Activated T-helper 17 cell treated with anti-CD3 and anti-CD28 coated beads, Interleukin-2, amount 50 U/mL, for 72 hours (primary cell): ENCODE data around the gene BPIFA1. TPM values are rescaled to one million over a fixed set of nuclear protein-coding genes. Genes with fewer than 3 reads are reported as not detected.

ENCODE experiments used
- ATAC-seq: fragments of 150-1000 bp; cut with Tn5 transposase; replicated peaks from 2 replicates; pipeline ENCODE4 v1.10.0; 2021; ENCODE audit warnings: mild to moderate bottlenecking, moderate library complexity
- H3K27ac Mint-ChIP-seq: one replicate; pipeline ENCODE4 v1.8.0; 2022; ENCODE audit warnings: mixed read lengths
- H3K27me3 Mint-ChIP-seq: one replicate; pipeline ENCODE4 v1.8.0; 2022; ENCODE audit warnings: mixed read lengths
- H3K36me3 Mint-ChIP-seq: one replicate; pipeline ENCODE4 v1.8.0; 2022; ENCODE audit warnings: low read depth, mild to moderate bottlenecking, mixed read lengths
- H3K4me1 Mint-ChIP-seq: one replicate; pipeline ENCODE4 v1.8.0; 2022; ENCODE audit warnings: mixed read lengths
- H3K4me3 Mint-ChIP-seq: one replicate; pipeline ENCODE4 v1.8.0; 2022; ENCODE audit warnings: mild to moderate bottlenecking, mixed read lengths
- H3K9me3 Mint-ChIP-seq: one replicate; pipeline ENCODE4 v1.8.0; 2022; ENCODE audit warnings: mixed read lengths
- total RNA-seq, 2 donors: library from RNA; stranded (reverse); gene quantifications; one replicate each; pipeline ENCODE4 v1.2.3, GENCODE V29; 2022

BPIFA1 gene
- total RNA-seq, 2 donors from 2014 or later = not detected

- H3K27ac Mint-ChIP-seq = no peak overlapping the region
- peaks cover 5% of the 10 kb centered on the region for H3K27me3 Mint-ChIP-seq
- H3K36me3 Mint-ChIP-seq = no peaks in the 10 kb centered on the region
- H3K4me3 Mint-ChIP-seq = no peak overlapping the region
- no peaks in the 10 kb centered on the region for H3K9me3 Mint-ChIP-seq
- no peak for ATAC-seq
- H3K4me1 Mint-ChIP-seq = no peaks in the 10 kb centered on the region
Observed at GRCh38 chr20:33252460-33252859, 16.7 kb downstream of the BPIFA1 start.

GRCh38 chr20:33255005-33255404 lies 19.2 kb downstream of the BPIFA1 start:
- H3K4me3 Mint-ChIP-seq = no peak overlapping the region
- H3K36me3 Mint-ChIP-seq = no peaks in the 10 kb centered on the region
- H3K27me3 Mint-ChIP-seq = peaks cover 5% of the 10 kb centered on the region
- no peak overlapping the region for H3K27ac Mint-ChIP-seq
- no peaks in the 10 kb centered on the region for H3K4me1 Mint-ChIP-seq
- H3K9me3 Mint-ChIP-seq = no peaks in the 10 kb centered on the region
- no peak for ATAC-seq

- no peaks in the 10 kb centered on the region for H3K36me3 Mint-ChIP-seq
- no peak for ATAC-seq
- peaks cover 23% of the 10 kb centered on the region for H3K27me3 Mint-ChIP-seq
- H3K4me1 Mint-ChIP-seq = no peaks in the 10 kb centered on the region
- no peak overlapping the region for H3K4me3 Mint-ChIP-seq
- H3K9me3 Mint-ChIP-seq = no peaks in the 10 kb centered on the region
- H3K27ac Mint-ChIP-seq = no peak overlapping the region
Observed at GRCh38 chr20:33257237-33257636, 21.4 kb downstream of the BPIFA1 start.

GRCh38 chr20:33259371-33259770 lies 23.6 kb downstream of the BPIFA1 start:
- Mint-ChIP-seq H3K4me1 (no peaks in the 10 kb centered on the region), H3K4me3 (no peak overlapping the region), H3K36me3 (no peaks in the 10 kb centered on the region), H3K27me3 (peaks cover 26% of the 10 kb centered on the region), H3K27ac (no peak overlapping the region), H3K9me3 (no peaks in the 10 kb centered on the region)
- ATAC-seq = no peak

GRCh38 chr20:33261465-33261864 lies 25.7 kb downstream of the BPIFA1 start:
- H3K27me3 Mint-ChIP-seq = peaks cover 27% of the 10 kb centered on the region
- no peaks in the 10 kb centered on the region for H3K36me3 Mint-ChIP-seq
- no peaks in the 10 kb centered on the region for H3K4me1 Mint-ChIP-seq
- H3K9me3 Mint-ChIP-seq = no peaks in the 10 kb centered on the region
- H3K4me3 Mint-ChIP-seq = no peak overlapping the region
- no peak for ATAC-seq
- no peak overlapping the region for H3K27ac Mint-ChIP-seq

- ATAC-seq = peak; percentile 38
- H3K27ac Mint-ChIP-seq = no peak overlapping the region
- H3K4me1 Mint-ChIP-seq = no peaks in the 10 kb centered on the region
- H3K36me3 Mint-ChIP-seq = no peaks in the 10 kb centered on the region
- H3K27me3 Mint-ChIP-seq = peaks cover 29% of the 10 kb centered on the region
- no peak overlapping the region for H3K4me3 Mint-ChIP-seq
- H3K9me3 Mint-ChIP-seq = no peaks in the 10 kb centered on the region
Observed at GRCh38 chr20:33262658-33263065, 26.9 kb downstream of the BPIFA1 start.

- Mint-ChIP-seq H3K4me1 (no peaks in the 10 kb centered on the region), H3K36me3 (no peaks in the 10 kb centered on the region), H3K27ac (no peak overlapping the region), H3K4me3 (no peak overlapping the region), H3K9me3 (no peaks in the 10 kb centered on the region), H3K27me3 (peaks cover 34% of the 10 kb centered on the region)
- no peak for ATAC-seq
Observed at GRCh38 chr20:33263784-33264183, 28.0 kb downstream of the BPIFA1 start.

- Mint-ChIP-seq H3K4me3 (no peak overlapping the region), H3K36me3 (no peaks in the 10 kb centered on the region), H3K9me3 (no peaks in the 10 kb centered on the region), H3K27me3 (peaks cover 22% of the 10 kb centered on the region), H3K4me1 (no peaks in the 10 kb centered on the region), H3K27ac (no peak overlapping the region)
- no peak for ATAC-seq
Observed at GRCh38 chr20:33267701-33268100, 31.9 kb downstream of the BPIFA1 start.

- Mint-ChIP-seq H3K27ac (no peak overlapping the region), H3K27me3 (peaks cover 16% of the 10 kb centered on the region), H3K9me3 (no peaks in the 10 kb centered on the region), H3K36me3 (no peaks in the 10 kb centered on the region), H3K4me3 (no peak overlapping the region), H3K4me1 (peaks cover 5% of the 10 kb centered on the region)
- ATAC-seq = no peak
Observed at GRCh38 chr20:33272155-33272873, 36.5 kb downstream of the BPIFA1 start.

- ATAC-seq = peak; percentile 97
- H3K36me3 Mint-ChIP-seq = no peaks in the 10 kb centered on the region
- peaks cover 15% of the 10 kb centered on the region for H3K27me3 Mint-ChIP-seq
- no peak overlapping the region for H3K4me3 Mint-ChIP-seq
- H3K9me3 Mint-ChIP-seq = no peaks in the 10 kb centered on the region
- no peak overlapping the region for H3K27ac Mint-ChIP-seq
- peaks cover 5% of the 10 kb centered on the region for H3K4me1 Mint-ChIP-seq
Observed at GRCh38 chr20:33273117-33273851, 37.5 kb downstream of the BPIFA1 start.

- no peaks in the 10 kb centered on the region for H3K9me3 Mint-ChIP-seq
- H3K36me3 Mint-ChIP-seq = no peaks in the 10 kb centered on the region
- no peak for ATAC-seq
- H3K4me3 Mint-ChIP-seq = no peak overlapping the region
- H3K4me1 Mint-ChIP-seq = peaks cover 5% of the 10 kb centered on the region
- H3K27me3 Mint-ChIP-seq = peaks cover 12% of the 10 kb centered on the region
- no peak overlapping the region for H3K27ac Mint-ChIP-seq
Observed at GRCh38 chr20:33275215-33275614, 39.4 kb downstream of the BPIFA1 start.

- no peaks in the 10 kb centered on the region for H3K9me3 Mint-ChIP-seq
- H3K36me3 Mint-ChIP-seq = no peaks in the 10 kb centered on the region
- H3K27ac Mint-ChIP-seq = no peak overlapping the region
- H3K4me1 Mint-ChIP-seq = peaks cover 5% of the 10 kb centered on the region
- H3K4me3 Mint-ChIP-seq = no peak overlapping the region
- ATAC-seq = no peak
- H3K27me3 Mint-ChIP-seq = peaks cover 11% of the 10 kb centered on the region
Observed at GRCh38 chr20:33275871-33276270, 40.1 kb downstream of the BPIFA1 start.

- no peak for ATAC-seq
- Mint-ChIP-seq H3K4me1 (peaks cover 5% of the 10 kb centered on the region), H3K9me3 (no peaks in the 10 kb centered on the region), H3K27ac (no peak overlapping the region), H3K27me3 (peaks cover 11% of the 10 kb centered on the region), H3K4me3 (no peak overlapping the region), H3K36me3 (no peaks in the 10 kb centered on the region)
Observed at GRCh38 chr20:33276303-33277113, 40.7 kb downstream of the BPIFA1 start.

GRCh38 chr20:33277471-33278441 lies 42.0 kb downstream of the BPIFA1 start:
- Mint-ChIP-seq H3K4me1 (peaks cover 5% of the 10 kb centered on the region), H3K36me3 (no peaks in the 10 kb centered on the region), H3K4me3 (no peak overlapping the region), H3K27me3 (peaks cover 11% of the 10 kb centered on the region), H3K27ac (no peak overlapping the region), H3K9me3 (no peaks in the 10 kb centered on the region)
- no peak for ATAC-seq
